Mesothelial cell of epicardium (in vitro differentiated cells): Measurements from ENCODE around the gene TAX1BP1. TPM values are rescaled to one million over a fixed set of nuclear protein-coding genes. Genes with fewer than 3 reads are reported as not detected.

Source experiments
- DNase-seq, 2 experiments: peaks; one replicate each; pipeline ENCODE4 v3.0.0; 2021; ENCODE audit warnings: low spot score in 2 of 2; ENCODE audit not compliant: unreplicated experiment in 2 of 2
- H3K27ac Mint-ChIP-seq: 2 replicates; pipeline ENCODE4 v1.8.0; 2021; ENCODE audit warnings: mixed read lengths
- H3K27me3 Mint-ChIP-seq: 2 replicates; pipeline ENCODE4 v1.8.0; 2021; ENCODE audit warnings: low read depth, mixed read lengths
- H3K36me3 Mint-ChIP-seq: 2 replicates; pipeline ENCODE4 v1.8.0; 2021; ENCODE audit warnings: mixed read lengths
- H3K4me1 Mint-ChIP-seq: 2 replicates; pipeline ENCODE4 v1.8.0; 2021; ENCODE audit warnings: mixed read lengths
- H3K4me3 Mint-ChIP-seq: 2 replicates; pipeline ENCODE4 v1.8.0; 2021; ENCODE audit warnings: mild to moderate bottlenecking, moderate library complexity, mixed read lengths
- H3K9me3 Mint-ChIP-seq: 2 replicates; pipeline ENCODE4 v1.8.0; 2021; ENCODE audit warnings: mixed read lengths
- CTCF ChIP-seq: fragments of 200-600 bp; sonication (generic); IDR thresholded peaks from one replicate; pipeline ENCODE4 v1.5.0; 2021; ENCODE audit warnings: antibody characterized with exemption; ENCODE audit not compliant: unreplicated experiment
- total RNA-seq: library from RNA; stranded (reverse); gene quantifications from 3 replicates; pipeline ENCODE4 v1.2.1, GENCODE V29; 2021

Gene TAX1BP1
- total RNA-seq, 1 donor from 2014 or later = 89.8 TPM

GRCh38 chr7:27863880-27864279, 123.9 kb downstream of the TAX1BP1 start:
- Mint-ChIP-seq H3K4me1 (peaks cover 17% of the 10 kb centered on the region), H3K36me3 (no peaks in the 10 kb centered on the region), H3K27me3 (peaks cover 9% of the 10 kb centered on the region), H3K27ac (no peak overlapping the region), H3K9me3 (peaks cover 2% of the 10 kb centered on the region), H3K4me3 (no peak overlapping the region)
- TF ChIP-seq CTCF = no peak
- no peak for DNase-seq

GRCh38 chr7:27866256-27866655, 126.3 kb downstream of the TAX1BP1 start:
- Mint-ChIP-seq H3K9me3 (no peaks in the 10 kb centered on the region), H3K27ac (no peak overlapping the region), H3K4me3 (no peak overlapping the region), H3K4me1 (peaks cover 17% of the 10 kb centered on the region), H3K36me3 (no peaks in the 10 kb centered on the region), H3K27me3 (peaks cover 5% of the 10 kb centered on the region)
- no peak for TF ChIP-seq CTCF
- no peak for DNase-seq

- DNase-seq = no peak
- peaks cover 17% of the 10 kb centered on the region for H3K4me1 Mint-ChIP-seq
- H3K27me3 Mint-ChIP-seq = peaks cover 2% of the 10 kb centered on the region
- no peaks in the 10 kb centered on the region for H3K9me3 Mint-ChIP-seq
- H3K4me3 Mint-ChIP-seq = no peak overlapping the region
- H3K27ac Mint-ChIP-seq = peak overlapping the region; percentile 18
- no peak for TF ChIP-seq CTCF
- no peaks in the 10 kb centered on the region for H3K36me3 Mint-ChIP-seq
Measured at GRCh38 chr7:27866828-27867672, 127.1 kb downstream of the TAX1BP1 start.

GRCh38 chr7:27868131-27868550, 128.2 kb downstream of the TAX1BP1 start:
- Mint-ChIP-seq H3K36me3 (no peaks in the 10 kb centered on the region), H3K27me3 (peaks cover 2% of the 10 kb centered on the region), H3K27ac (no peak overlapping the region), H3K4me1 (peaks cover 17% of the 10 kb centered on the region), H3K4me3 (no peak overlapping the region), H3K9me3 (no peaks in the 10 kb centered on the region)
- DNase-seq = no peak
- no peak for TF ChIP-seq CTCF

- Mint-ChIP-seq H3K4me1 (peaks cover 16% of the 10 kb centered on the region), H3K27ac (no peak overlapping the region)
- TF ChIP-seq CTCF = no peak
Measured at GRCh38 chr7:27869056-27869455, 129.1 kb downstream of the TAX1BP1 start.

More at GRCh38 chr7:27869056-27869455, 129.1 kb downstream of the TAX1BP1 start:
- H3K9me3 Mint-ChIP-seq = no peaks in the 10 kb centered on the region
- no peaks in the 10 kb centered on the region for H3K36me3 Mint-ChIP-seq
- H3K4me3 Mint-ChIP-seq = no peak overlapping the region
- DNase-seq = no peak
- H3K27me3 Mint-ChIP-seq = peaks cover 2% of the 10 kb centered on the region
